ENCODE results near the gene TPO. TPM values are rescaled to one million over a fixed set of nuclear protein-coding genes. Genes with fewer than 3 reads are reported as not detected.

The TPO gene
- polyA plus RNA-seq, 1 experiment, result not detected

- DNase-seq (ENCODE audit: low read depth), result no peak
- POLR2A ChIA-PET, result no interaction called here
- Histone ChIP-seq H3K27me3 (ENCODE audit: control insufficient read depth, insufficient read depth, low read length) (peaks cover 2% of the 10 kb centered on the region; the same call in 1 of the 2 replicates), H3K36me3 (ENCODE audit: control insufficient read depth, insufficient read depth, low read length) (no peaks in the 10 kb centered on the region), H3K4me3 (ENCODE audit: low read depth, low read length) (no peak overlapping the region)
- CTCF ChIA-PET, result interaction anchor here (0.6 to 1.0 kb wide), 2 partner anchors 16 to 32 kb away, joined by 3 to 4 read pairs; no protein-coding TSS in a partner anchor
- no peak for TF ChIP-seq CTCF (IDR thresholded peaks at IDR 0.05; ENCODE audit: insufficient read depth, low read depth, low read length)
These were observed 169.7 kb downstream of the TPO start for GRCh38 chr2:1582891-1583341.

GRCh38 chr2:1584051-1584531 lies 170.8 kb downstream of the TPO start:
- CTCF ChIA-PET, result no interaction called here

GRCh38 chr2:1584691-1585485 lies 171.6 kb downstream of the TPO start:
- peaks cover 4% of the 10 kb centered on the region; the same call in 1 of the 2 replicates for H3K27me3 ChIP-seq (ENCODE audit: control insufficient read depth, insufficient read depth, low read length)
- peak; percentile 28; the same call in 1 of the 2 replicates for TF ChIP-seq CTCF (IDR thresholded peaks at IDR 0.05; ENCODE audit: insufficient read depth, low read depth, low read length)
- H3K4me3 ChIP-seq (ENCODE audit: low read depth, low read length), result no peak overlapping the region
- DNase-seq (ENCODE audit: low read depth), result no peak
- POLR2A ChIA-PET, result no interaction called here
- no peaks in the 10 kb centered on the region for H3K36me3 ChIP-seq (ENCODE audit: control insufficient read depth, insufficient read depth, low read length)
- CTCF ChIA-PET, result no interaction called here

More at GRCh38 chr2:1584051-1584531, 170.8 kb downstream of the TPO start:
- no peaks in the 10 kb centered on the region for H3K36me3 ChIP-seq (ENCODE audit: control insufficient read depth, insufficient read depth, low read length)
- H3K27me3 ChIP-seq (ENCODE audit: control insufficient read depth, insufficient read depth, low read length), result peaks cover 4% of the 10 kb centered on the region; the same call in 1 of the 2 replicates
- H3K4me3 ChIP-seq (ENCODE audit: low read depth, low read length), result no peak overlapping the region
- POLR2A ChIA-PET, result no interaction called here
- no peak for DNase-seq (ENCODE audit: low read depth)
- no peak for TF ChIP-seq CTCF (IDR thresholded peaks at IDR 0.05; ENCODE audit: insufficient read depth, low read depth, low read length)

GRCh38 chr2:1585635-1586034 lies 172.4 kb downstream of the TPO start:
- DNase-seq (ENCODE audit: low read depth), result no peak
- Histone ChIP-seq H3K36me3 (ENCODE audit: control insufficient read depth, insufficient read depth, low read length) (no peaks in the 10 kb centered on the region), H3K27me3 (ENCODE audit: control insufficient read depth, insufficient read depth, low read length) (peaks cover 5% of the 10 kb centered on the region; the same call in 1 of the 2 replicates), H3K4me3 (ENCODE audit: low read depth, low read length) (no peak overlapping the region)
- POLR2A ChIA-PET, result no interaction called here
- CTCF ChIA-PET, result interaction anchor here (0.6 kb wide), 1 partner anchor 77 kb away, joined by 3 read pairs; no protein-coding TSS in a partner anchor
- TF ChIP-seq CTCF (IDR thresholded peaks at IDR 0.05; ENCODE audit: insufficient read depth, low read depth, low read length), result no peak

GRCh38 chr2:1586251-1586922 lies 173.1 kb downstream of the TPO start:
- ChIA-PET CTCF (interaction anchor here (0.6 to 0.8 kb wide), 3 partner anchors 16 to 77 kb away, joined by 3 to 6 read pairs (median 3); no protein-coding TSS in a partner anchor), POLR2A (no interaction called here)
- no peaks in the 10 kb centered on the region for H3K36me3 ChIP-seq (ENCODE audit: control insufficient read depth, insufficient read depth, low read length)
- no peak for DNase-seq (ENCODE audit: low read depth)
- no peak overlapping the region for H3K4me3 ChIP-seq (ENCODE audit: low read depth, low read length)
- H3K27me3 ChIP-seq (ENCODE audit: control insufficient read depth, insufficient read depth, low read length), result peaks cover 5% of the 10 kb centered on the region; the same call in 1 of the 2 replicates
- TF ChIP-seq CTCF (IDR thresholded peaks at IDR 0.05; ENCODE audit: insufficient read depth, low read depth, low read length), result no peak

Data from BJ (cell line).